ENCODE data around the gene GPR61. TPM values are rescaled to one million over a fixed set of nuclear protein-coding genes. Genes with fewer than 3 reads are reported as not detected.

The GPR61 gene
- total and polyA plus RNA-seq, 9 of the 15 experiments (the other 6 are each of a cell fraction or from before 2014, with no cell fraction given), result 0.04 to 1.1 (median 0.25) TPM; not detected in 4

DNA sequence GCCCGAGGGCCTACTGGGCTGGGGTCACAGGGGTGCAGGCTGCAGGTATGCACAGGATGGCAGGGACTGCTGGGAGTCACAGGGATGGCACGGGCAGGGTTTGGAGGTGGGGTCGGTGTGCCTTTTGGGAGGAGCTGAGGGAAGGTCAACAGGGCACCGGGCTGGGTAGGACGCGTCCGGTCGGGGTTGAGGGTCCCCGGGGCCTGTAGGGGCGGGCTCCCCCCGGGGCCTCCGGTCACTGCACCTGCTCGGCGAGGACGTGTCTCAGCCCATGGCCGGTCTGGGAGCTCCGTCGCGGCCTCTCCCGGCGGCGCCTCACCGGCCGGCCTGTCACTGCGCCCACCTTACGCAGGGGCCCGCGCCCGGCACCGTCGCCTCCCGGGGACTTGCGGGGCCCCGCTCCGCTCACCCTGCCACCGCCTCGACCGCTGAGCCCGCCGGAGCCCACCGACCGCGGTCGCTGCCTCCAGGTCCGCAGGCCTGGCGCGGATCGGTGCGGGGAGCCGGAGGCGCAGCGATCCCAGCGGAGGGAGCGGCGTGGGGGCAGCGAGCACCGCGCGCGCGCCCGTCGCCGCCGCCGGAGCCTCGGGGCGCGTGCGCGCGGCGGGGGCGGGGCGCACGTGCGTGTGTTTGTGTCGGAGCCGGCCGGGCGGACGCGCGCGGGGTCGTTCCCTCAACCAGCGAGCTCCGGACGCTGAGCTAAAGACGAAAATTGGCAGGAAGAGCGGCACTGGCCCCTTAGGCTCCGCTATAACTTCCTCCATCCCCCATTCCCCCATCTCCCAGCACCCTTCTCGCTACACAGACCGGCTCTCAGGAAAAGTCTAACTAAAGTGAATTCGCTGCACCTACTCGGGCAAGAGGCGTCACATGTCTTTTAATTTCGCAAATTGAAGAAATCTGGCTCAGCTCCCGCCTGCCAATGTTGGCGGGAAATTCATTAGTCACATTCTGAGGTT is 30.2 kb upstream of the GPR61 start, which contains the start of gene AMIGO1 (continued):
- TF ChIP-seq, protein P1, sequence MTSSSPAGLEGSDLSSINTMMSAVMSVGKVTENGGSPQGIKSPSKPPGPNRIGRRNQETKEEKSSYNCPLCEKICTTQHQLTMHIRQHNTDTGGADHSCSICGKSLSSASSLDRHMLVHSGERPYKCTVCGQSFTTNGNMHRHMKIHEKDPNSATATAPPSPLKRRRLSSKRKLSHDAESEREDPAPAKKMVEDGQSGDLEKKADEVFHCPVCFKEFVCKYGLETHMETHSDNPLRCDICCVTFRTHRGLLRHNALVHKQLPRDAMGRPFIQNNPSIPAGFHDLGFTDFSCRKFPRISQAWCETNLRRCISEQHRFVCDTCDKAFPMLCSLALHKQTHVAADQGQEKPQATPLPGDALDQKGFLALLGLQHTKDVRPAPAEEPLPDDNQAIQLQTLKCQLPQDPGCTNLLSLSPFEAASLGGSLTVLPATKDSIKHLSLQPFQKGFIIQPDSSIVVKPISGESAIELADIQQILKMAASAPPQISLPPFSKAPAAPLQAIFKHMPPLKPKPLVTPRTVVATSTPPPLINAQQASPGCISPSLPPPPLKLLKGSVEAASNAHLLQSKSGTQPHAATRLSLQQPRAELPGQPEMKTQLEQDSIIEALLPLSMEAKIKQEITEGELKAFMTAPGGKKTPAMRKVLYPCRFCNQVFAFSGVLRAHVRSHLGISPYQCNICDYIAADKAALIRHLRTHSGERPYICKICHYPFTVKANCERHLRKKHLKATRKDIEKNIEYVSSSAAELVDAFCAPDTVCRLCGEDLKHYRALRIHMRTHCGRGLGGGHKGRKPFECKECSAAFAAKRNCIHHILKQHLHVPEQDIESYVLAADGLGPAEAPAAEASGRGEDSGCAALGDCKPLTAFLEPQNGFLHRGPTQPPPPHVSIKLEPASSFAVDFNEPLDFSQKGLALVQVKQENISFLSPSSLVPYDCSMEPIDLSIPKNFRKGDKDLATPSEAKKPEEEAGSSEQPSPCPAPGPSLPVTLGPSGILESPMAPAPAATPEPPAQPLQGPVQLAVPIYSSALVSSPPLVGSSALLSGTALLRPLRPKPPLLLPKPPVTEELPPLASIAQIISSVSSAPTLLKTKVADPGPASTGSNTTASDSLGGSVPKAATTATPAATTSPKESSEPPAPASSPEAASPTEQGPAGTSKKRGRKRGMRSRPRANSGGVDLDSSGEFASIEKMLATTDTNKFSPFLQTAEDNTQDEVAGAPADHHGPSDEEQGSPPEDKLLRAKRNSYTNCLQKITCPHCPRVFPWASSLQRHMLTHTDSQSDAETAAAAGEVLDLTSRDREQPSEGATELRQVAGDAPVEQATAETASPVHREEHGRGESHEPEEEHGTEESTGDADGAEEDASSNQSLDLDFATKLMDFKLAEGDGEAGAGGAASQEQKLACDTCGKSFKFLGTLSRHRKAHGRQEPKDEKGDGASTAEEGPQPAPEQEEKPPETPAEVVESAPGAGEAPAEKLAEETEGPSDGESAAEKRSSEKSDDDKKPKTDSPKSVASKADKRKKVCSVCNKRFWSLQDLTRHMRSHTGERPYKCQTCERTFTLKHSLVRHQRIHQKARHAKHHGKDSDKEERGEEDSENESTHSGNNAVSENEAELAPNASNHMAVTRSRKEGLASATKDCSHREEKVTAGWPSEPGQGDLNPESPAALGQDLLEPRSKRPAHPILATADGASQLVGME (CRISPR knock-in tag; IDR thresholded peaks at IDR 0.05), result no peak
- TF ChIP-seq BACH1 (tag; IDR thresholded peaks at IDR 0.05) (no peak), PTRF (tag; IDR thresholded peaks at IDR 0.05) (no peak)
- TF ChIP-seq, protein P2, sequence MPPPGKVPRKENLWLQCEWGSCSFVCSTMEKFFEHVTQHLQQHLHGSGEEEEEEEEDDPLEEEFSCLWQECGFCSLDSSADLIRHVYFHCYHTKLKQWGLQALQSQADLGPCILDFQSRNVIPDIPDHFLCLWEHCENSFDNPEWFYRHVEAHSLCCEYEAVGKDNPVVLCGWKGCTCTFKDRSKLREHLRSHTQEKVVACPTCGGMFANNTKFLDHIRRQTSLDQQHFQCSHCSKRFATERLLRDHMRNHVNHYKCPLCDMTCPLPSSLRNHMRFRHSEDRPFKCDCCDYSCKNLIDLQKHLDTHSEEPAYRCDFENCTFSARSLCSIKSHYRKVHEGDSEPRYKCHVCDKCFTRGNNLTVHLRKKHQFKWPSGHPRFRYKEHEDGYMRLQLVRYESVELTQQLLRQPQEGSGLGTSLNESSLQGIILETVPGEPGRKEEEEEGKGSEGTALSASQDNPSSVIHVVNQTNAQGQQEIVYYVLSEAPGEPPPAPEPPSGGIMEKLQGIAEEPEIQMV (tag; conservative IDR thresholded peaks at IDR 0.05; ENCODE audit: low read depth), result no peak

Measured in K562 (cell line).